Brain microvascular endothelial cell (primary cell): ENCODE measurements around the gene ZNF3.

ENCODE experiments used
- DNase-seq: peaks from one replicate; pipeline ENCODE4 v3.0.0-alpha.2; 2020
- H3K27ac ChIP-seq: fragments of 250-450 bp; sonication (Bioruptor Pico); 2 replicates; pipeline ENCODE4 v1.5.1; 2020; ENCODE audit warnings: mild to moderate bottlenecking, moderate library complexity
- H3K27me3 ChIP-seq: fragments of 250-450 bp; sonication (Bioruptor Pico); replicated peaks from 2 replicates; pipeline ENCODE4 v1.5.1; 2020; ENCODE audit warnings: mild to moderate bottlenecking
- H3K36me3 ChIP-seq: fragments of 250-450 bp; sonication (Bioruptor Pico); replicated peaks from 2 replicates; pipeline ENCODE4 v1.5.1; 2020; ENCODE audit warnings: mild to moderate bottlenecking
- H3K4me3 ChIP-seq: 2 replicates; pipeline ENCODE4 v1.5.1; 2011; ENCODE audit warnings: low read depth, mild to moderate bottlenecking, control low read depth, low read length, moderate library complexity
- in situ Hi-C: cut with HindIII; loops from 2 replicates; pipeline ENCODE4 v1.10.0; 2017; ENCODE audit warnings: low sequenced_read_pairs, low pct_ligation_motif_present
- TF ChIP-seq, protein P1 (sequence below): IDR thresholded peaks from 2 replicates; pipeline ENCODE4 v1.5.1; 2011; ENCODE audit warnings: low read depth, mild to moderate bottlenecking, moderate library complexity, low read length, control low read depth, inconsistent platforms; ENCODE audit errors: missing control alignments

ZNF3 gene

DNA sequence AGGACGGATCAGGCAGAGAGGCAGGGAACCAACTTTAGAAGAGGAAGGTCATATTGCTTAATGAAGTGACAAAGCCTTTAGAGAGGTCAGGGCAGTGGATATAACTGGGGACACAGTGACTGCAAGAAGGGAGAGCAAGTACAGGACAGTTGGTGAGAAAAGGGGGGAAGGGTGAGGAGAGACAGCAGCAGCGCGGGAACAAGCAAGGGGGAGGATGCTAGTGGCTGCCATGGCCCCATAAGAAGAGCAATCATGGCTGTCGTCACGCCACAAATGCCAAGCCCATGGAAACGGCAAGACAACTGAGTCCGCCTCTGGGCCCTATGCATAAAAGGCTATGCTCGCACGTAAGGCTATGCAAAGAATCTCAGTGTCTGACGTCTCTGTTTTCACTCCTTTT is 9.1 kb downstream of the ZNF3 start:
- TF ChIP-seq, protein P1, sequence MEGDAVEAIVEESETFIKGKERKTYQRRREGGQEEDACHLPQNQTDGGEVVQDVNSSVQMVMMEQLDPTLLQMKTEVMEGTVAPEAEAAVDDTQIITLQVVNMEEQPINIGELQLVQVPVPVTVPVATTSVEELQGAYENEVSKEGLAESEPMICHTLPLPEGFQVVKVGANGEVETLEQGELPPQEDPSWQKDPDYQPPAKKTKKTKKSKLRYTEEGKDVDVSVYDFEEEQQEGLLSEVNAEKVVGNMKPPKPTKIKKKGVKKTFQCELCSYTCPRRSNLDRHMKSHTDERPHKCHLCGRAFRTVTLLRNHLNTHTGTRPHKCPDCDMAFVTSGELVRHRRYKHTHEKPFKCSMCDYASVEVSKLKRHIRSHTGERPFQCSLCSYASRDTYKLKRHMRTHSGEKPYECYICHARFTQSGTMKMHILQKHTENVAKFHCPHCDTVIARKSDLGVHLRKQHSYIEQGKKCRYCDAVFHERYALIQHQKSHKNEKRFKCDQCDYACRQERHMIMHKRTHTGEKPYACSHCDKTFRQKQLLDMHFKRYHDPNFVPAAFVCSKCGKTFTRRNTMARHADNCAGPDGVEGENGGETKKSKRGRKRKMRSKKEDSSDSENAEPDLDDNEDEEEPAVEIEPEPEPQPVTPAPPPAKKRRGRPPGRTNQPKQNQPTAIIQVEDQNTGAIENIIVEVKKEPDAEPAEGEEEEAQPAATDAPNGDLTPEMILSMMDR, result no peak
- Histone ChIP-seq H3K36me3 (peaks cover 89% of the 10 kb centered on the region), H3K27me3 (no peaks in the 10 kb centered on the region), H3K27ac (no peak overlapping the region), H3K4me3 (no peak overlapping the region)
- no peak for DNase-seq
- in situ Hi-C loops, result no loop called here

DNA sequence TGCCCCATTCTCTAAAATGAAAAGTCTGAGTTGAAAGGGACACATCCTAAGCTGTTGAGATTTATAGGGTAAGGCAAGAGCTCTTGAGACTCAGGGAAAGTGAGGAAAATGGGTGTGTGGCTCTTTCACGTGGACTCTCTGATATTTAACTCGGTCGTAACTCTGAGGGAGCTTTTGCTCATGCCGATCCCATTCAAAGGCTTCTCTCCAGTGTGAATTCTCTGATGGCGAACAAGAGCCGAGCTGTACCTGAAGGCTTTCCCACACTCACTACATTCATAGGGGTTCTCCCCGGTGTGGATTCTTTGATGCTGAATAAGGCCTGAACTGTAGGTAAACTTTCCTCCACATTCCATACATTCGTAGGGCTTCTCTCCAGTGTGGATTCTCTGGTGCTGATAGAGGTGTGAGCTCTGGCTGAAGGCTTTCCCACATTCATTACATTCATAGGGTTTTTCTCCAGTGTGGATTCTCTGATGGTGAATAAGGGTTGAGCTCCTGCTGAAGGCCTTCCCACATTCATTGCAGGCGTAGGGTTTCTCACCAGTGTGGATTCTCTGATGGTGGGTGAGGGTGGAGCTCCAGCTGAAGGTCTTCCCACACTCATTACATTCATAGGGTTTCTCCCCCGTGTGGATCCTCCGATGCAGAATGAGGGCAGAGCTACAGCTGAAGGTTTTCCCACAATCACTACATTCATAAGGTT is 10.4 kb downstream of the ZNF3 start:
- Histone ChIP-seq H3K27me3 (no peaks in the 10 kb centered on the region), H3K36me3 (peaks cover 78% of the 10 kb centered on the region), H3K27ac (no peak overlapping the region), H3K4me3 (no peak overlapping the region)
- no peak for DNase-seq
- in situ Hi-C loops, result no loop called here
- TF ChIP-seq, protein P1, result no peak

DNA sequence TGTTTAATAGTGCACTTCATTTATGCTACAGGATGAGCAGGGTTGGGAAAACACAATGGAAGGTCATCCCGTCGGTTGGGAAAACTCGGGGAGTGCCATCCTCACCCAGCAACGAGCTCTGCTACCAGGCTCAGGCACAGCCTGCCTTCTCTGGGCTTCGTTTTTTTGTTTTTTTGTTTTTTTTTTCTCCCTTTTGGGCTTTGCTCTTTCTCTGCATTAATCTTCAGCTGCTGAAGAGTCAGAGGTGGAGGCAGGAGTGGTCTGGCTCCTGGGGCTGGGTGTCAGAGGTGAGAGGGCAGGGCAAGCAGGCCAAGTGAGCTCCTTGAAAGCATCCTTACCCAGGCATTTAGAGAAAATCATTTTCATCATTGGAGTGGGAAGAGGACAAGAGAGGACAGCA is 11.5 kb downstream of the ZNF3 start:
- H3K36me3 ChIP-seq, result peaks cover 71% of the 10 kb centered on the region
- in situ Hi-C loops, result no loop called here
- no peak overlapping the region for H3K27ac ChIP-seq
- no peaks in the 10 kb centered on the region for H3K27me3 ChIP-seq
- TF ChIP-seq, protein P1, result no peak
- no peak overlapping the region for H3K4me3 ChIP-seq
- no peak for DNase-seq

DNA sequence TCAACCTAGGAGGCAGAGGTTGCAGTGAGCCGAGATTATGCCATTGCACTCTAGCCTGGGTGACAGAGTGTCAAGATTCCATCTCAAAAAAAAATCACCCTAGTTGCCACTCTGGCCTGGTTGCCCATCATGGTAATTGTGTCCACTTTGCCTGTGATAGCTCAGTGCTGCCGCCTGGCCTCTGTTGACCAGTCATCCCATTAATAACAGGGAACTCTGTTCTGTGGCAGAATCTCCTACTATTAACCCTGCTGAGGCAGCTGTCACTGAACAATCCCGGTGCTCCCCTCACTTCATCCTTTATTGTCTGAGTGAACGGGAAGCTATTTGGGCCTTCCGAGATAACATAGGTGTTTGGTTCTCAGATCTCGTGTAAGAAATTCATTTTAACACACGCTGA is 14.6 kb downstream of the ZNF3 start:
- in situ Hi-C loops, result no loop called here
- no peak overlapping the region for H3K4me3 ChIP-seq
- H3K36me3 ChIP-seq, result peaks cover 57% of the 10 kb centered on the region

DNA sequence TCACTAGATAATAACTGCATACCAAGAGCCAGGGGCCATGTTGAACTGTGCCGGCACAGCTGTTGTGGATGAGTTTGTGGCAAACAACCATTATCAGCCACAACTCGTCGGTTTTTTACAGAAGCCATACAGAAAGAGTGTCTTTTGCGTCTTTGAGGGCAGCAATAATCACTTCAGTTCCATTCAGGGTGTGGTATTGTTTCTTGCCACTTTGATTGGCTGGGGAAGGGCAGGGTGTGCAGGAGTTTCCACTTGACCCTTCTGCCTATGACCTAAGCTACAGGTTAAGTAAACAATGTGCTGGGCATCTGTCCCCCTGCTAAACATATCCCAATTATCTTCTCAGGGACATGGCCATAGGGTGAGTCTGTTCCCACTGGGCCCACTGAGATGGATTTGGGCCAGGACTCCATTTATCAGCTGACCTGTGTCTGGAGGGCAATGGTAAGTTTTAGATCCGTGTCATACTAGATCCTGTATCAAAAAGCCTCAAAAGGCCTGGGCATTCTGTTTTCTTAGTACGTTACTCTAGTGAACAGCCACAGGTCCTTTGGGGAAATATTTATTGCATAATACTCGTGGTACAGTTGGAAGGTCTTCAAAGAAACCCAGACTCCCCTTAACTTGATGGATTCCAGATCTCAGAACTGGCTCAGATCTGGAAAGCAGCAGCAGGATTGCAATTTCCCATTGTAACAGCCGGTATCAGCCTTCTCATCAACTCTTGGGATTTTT is 15.9 kb downstream of the ZNF3 start:
- Histone ChIP-seq H3K27me3 (no peaks in the 10 kb centered on the region), H3K36me3 (peaks cover 46% of the 10 kb centered on the region), H3K27ac (no peak overlapping the region), H3K4me3 (no peak overlapping the region)
- in situ Hi-C loops, result no loop called here
- DNase-seq, result no peak
- TF ChIP-seq, protein P1, result no peak

More for the DNA sequence above, 14.6 kb downstream of the ZNF3 start:
- Histone ChIP-seq H3K27me3 (no peaks in the 10 kb centered on the region), H3K27ac (no peak overlapping the region)
- TF ChIP-seq, protein P1, result no peak
- no peak for DNase-seq
